ENCODE data around the gene RABEP1.

GRCh38 chr17:5378566-5379207 is 96.6 kb downstream of the RABEP1 start:
- TF ChIP-seq CTCF (IDR thresholded peaks at IDR 0.05), result no peak
- TF ChIP-seq POLR2A (IDR thresholded peaks at IDR 0.05), result no peak
